ENCODE results near the gene DCLK1. TPM values are rescaled to one million over a fixed set of nuclear protein-coding genes. Genes with fewer than 3 reads are reported as not detected.

The DCLK1 gene
- total RNA-seq, 1 experiment from 2014 or later, result 0.10 TPM

DNA sequence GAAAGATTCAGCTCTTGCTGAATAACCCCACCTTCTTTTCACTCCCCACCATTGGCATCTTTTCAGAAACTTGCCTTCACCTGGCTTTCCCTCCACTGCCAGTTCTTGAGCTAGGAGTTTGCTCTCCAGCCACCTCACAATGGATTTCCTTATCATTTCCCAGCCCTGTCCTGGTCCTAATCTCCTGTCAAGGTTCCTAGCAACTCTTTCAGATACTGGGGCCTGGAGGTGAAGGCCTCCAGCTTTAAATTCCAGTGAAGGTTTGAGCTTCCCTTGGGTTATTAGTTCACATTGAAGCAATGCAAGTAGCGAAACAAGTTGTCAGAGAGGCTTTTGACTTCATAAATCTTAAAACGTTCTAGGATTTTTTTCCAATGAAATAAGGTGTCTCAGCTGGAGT lies 333.9 kb downstream of the DCLK1 start (continued):
- no peak for TF ChIP-seq ELF1 (IDR thresholded peaks at IDR 0.05; ENCODE audit: borderline replicate concordance, low read depth)
- TF ChIP-seq, protein P1, sequence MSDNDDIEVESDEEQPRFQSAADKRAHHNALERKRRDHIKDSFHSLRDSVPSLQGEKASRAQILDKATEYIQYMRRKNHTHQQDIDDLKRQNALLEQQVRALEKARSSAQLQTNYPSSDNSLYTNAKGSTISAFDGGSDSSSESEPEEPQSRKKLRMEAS (IDR thresholded peaks at IDR 0.05), result no peak
- TF ChIP-seq SIN3A (IDR thresholded peaks at IDR 0.05; ENCODE audit: low read depth), result no peak
- no peak for TF ChIP-seq POLR2AphosphoS5 (IDR thresholded peaks at IDR 0.05; ENCODE audit: low read depth, low read length)
- TF ChIP-seq, protein P2, sequence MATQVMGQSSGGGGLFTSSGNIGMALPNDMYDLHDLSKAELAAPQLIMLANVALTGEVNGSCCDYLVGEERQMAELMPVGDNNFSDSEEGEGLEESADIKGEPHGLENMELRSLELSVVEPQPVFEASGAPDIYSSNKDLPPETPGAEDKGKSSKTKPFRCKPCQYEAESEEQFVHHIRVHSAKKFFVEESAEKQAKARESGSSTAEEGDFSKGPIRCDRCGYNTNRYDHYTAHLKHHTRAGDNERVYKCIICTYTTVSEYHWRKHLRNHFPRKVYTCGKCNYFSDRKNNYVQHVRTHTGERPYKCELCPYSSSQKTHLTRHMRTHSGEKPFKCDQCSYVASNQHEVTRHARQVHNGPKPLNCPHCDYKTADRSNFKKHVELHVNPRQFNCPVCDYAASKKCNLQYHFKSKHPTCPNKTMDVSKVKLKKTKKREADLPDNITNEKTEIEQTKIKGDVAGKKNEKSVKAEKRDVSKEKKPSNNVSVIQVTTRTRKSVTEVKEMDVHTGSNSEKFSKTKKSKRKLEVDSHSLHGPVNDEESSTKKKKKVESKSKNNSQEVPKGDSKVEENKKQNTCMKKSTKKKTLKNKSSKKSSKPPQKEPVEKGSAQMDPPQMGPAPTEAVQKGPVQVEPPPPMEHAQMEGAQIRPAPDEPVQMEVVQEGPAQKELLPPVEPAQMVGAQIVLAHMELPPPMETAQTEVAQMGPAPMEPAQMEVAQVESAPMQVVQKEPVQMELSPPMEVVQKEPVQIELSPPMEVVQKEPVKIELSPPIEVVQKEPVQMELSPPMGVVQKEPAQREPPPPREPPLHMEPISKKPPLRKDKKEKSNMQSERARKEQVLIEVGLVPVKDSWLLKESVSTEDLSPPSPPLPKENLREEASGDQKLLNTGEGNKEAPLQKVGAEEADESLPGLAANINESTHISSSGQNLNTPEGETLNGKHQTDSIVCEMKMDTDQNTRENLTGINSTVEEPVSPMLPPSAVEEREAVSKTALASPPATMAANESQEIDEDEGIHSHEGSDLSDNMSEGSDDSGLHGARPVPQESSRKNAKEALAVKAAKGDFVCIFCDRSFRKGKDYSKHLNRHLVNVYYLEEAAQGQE (IDR thresholded peaks at IDR 0.05; ENCODE audit: low read depth), result no peak
- TF ChIP-seq, protein P3, sequence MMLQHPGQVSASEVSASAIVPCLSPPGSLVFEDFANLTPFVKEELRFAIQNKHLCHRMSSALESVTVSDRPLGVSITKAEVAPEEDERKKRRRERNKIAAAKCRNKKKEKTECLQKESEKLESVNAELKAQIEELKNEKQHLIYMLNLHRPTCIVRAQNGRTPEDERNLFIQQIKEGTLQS (IDR thresholded peaks at IDR 0.05), result no peak
- no peak for TF ChIP-seq JUND (IDR thresholded peaks at IDR 0.05)
- no peak for TF ChIP-seq CEBPB (IDR thresholded peaks at IDR 0.05; ENCODE audit: low read depth)
- TF ChIP-seq ZFX (IDR thresholded peaks at IDR 0.05), result no peak

DNA sequence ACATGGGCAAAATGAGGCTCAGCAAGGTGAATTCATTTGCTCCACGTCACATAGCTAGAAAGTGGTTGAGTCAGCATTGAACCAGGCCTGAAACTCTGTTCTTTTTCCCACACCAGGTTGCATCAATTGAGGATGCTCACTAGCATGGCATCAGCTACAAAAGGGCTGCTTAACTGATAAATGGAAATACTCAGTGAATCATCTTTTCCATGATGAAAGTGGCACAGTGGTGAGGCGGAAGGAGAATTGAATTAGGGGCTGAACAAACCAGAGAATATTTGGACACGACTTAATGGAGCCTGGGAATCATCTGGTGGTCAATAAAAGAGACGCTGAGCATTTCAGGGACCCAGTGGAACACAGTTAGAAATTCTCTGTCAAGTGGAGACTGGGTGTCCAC lies 334.6 kb downstream of the DCLK1 start:
- Histone ChIP-seq H4K20me1 (ENCODE audit: insufficient read depth) (no peaks in the 10 kb centered on the region), H3K79me2 (ENCODE audit: insufficient read depth, low read length) (no peaks in the 10 kb centered on the region), H3K4me2 (ENCODE audit: low read length) (no peak overlapping the region), H3K4me3 (replicated peaks in 1 of 2; ENCODE audit: low read depth in 1 of 2, low read length in 2 of 2) (no peak overlapping the region), H3K36me3 (ENCODE audit: control insufficient read depth in 1 of 2, insufficient read depth in 2 of 2, low read length in 2 of 2) (no peaks in the 10 kb centered on the region), H3K9me2 (ENCODE audit: insufficient read depth) (no peaks in the 10 kb centered on the region), H3K27ac (ENCODE audit: low read depth, low read length) (no peak overlapping the region), H3K27me3 (ENCODE audit: insufficient read depth, low read length) (peaks cover 12% of the 10 kb centered on the region), H3K9me3 (ENCODE audit: control insufficient read depth in 1 of 2, insufficient read depth in 1 of 2, low read depth in 1 of 2, low read length in 2 of 2) (no peaks in the 10 kb centered on the region), H3K4me1 (ENCODE audit: control insufficient read depth in 1 of 2, insufficient read depth in 2 of 2, low read length in 2 of 2) (no peaks in the 10 kb centered on the region), H3K9ac (ENCODE audit: low read length) (no peak overlapping the region), H2AFZ (ENCODE audit: low read depth, low read length, poor library complexity, severe bottlenecking) (no peak overlapping the region)
- TF ChIP-seq JUND (IDR thresholded peaks at IDR 0.05), result no peak
- TF ChIP-seq CEBPB (IDR thresholded peaks at IDR 0.05; ENCODE audit: low read depth), result no peak
- TF ChIP-seq YY1 (IDR thresholded peaks at IDR 0.05; ENCODE audit: extremely low read depth, insufficient replicate concordance, low read depth, low read length), result no peak
- no peak for TF ChIP-seq SP1 (IDR thresholded peaks at IDR 0.05; ENCODE audit: low read depth)
- TF ChIP-seq, protein P2 (IDR thresholded peaks at IDR 0.05; ENCODE audit: low read depth), result no peak
- TF ChIP-seq EZH2 (IDR thresholded peaks at IDR 0.05), result no peak
- TF ChIP-seq CBX3 (IDR thresholded peaks at IDR 0.05; ENCODE audit: low read depth), result no peak
- no peak for TF ChIP-seq SRF (IDR thresholded peaks at IDR 0.05; ENCODE audit: low read depth)
- TF ChIP-seq, protein P3 (IDR thresholded peaks at IDR 0.05), result no peak
- TF ChIP-seq TCF7L2 (IDR thresholded peaks at IDR 0.05; ENCODE audit: borderline replicate concordance, extremely low read depth, insufficient read depth, insufficient read length), result no peak
- ATAC-seq (no peak), DNase-seq (ENCODE audit: low read depth, low spot score) (no peak)
- BruUV-seq (replicated peaks), result no TSS peak
- POLR2A ChIA-PET, result no interaction called here
- CTCF ChIA-PET, result interaction anchor here (2.4 kb wide), 1 partner anchor 7 kb away, joined by 5 read pairs; no protein-coding TSS in a partner anchor
- RAD21 ChIA-PET (ENCODE audit: low non-redundant PET in 1 of 2, low total read pairs in 2 of 2, uncharacterized antibody in 2 of 2, unreplicated experiment in 2 of 2), result no interaction called here
- intact Hi-C loops (cut with micrococcal nuclease), result no loop called here
